ENCODE data around the gene AMD1.
"Not testable (repeated sequence)": the region's sequence is repeated elsewhere in the genome, so short reads cannot be mapped to it uniquely, and the experiment has no call there.

The AMD1 gene

GRCh38 chr6:110873981-110874879, at the start of gene AMD1:
Gene AMD1 (plus strand): TSS chr6:110874785. CDS start chr6:110875106, 321 bp downstream.
- DNase-seq, result peak; percentile 86 to 96

- DNase-seq, result no peak
Observed at GRCh38 chr6:110826236-110827129, 48.1 kb upstream of the AMD1 start.

GRCh38 chr6:110828396-110828795, 46.2 kb upstream of the AMD1 start:
- DNase-seq, result no peak

GRCh38 chr6:110831405-110831804, 43.2 kb upstream of the AMD1 start:
- no peak for DNase-seq

GRCh38 chr6:110833831-110834230, 40.8 kb upstream of the AMD1 start:
- DNase-seq, result no peak

GRCh38 chr6:110835751-110836150, 38.8 kb upstream of the AMD1 start:
- not testable (repeated sequence) for DNase-seq

- DNase-seq, result no peak
Observed at GRCh38 chr6:110841266-110841665, 33.3 kb upstream of the AMD1 start.

- DNase-seq, result no peak
Observed at GRCh38 chr6:110849781-110850180, 24.8 kb upstream of the AMD1 start.

GRCh38 chr6:110852773-110853172, 21.8 kb upstream of the AMD1 start:
- no peak for DNase-seq

- no peak for DNase-seq
Observed at GRCh38 chr6:110853754-110854477, 20.7 kb upstream of the AMD1 start.

- no peak for DNase-seq
Observed at GRCh38 chr6:110856296-110856695, 18.3 kb upstream of the AMD1 start.

GRCh38 chr6:110858016-110858415, 16.6 kb upstream of the AMD1 start:
- DNase-seq, result no peak

GRCh38 chr6:110858562-110859214, 15.9 kb upstream of the AMD1 start:
- no peak for DNase-seq

- DNase-seq, result no peak
Observed at GRCh38 chr6:110859335-110859792, 15.2 kb upstream of the AMD1 start.

GRCh38 chr6:110864824-110865223, 9.8 kb upstream of the AMD1 start:
- no peak for DNase-seq

- no peak for DNase-seq
Observed at GRCh38 chr6:110874880-110875547, 429 bp downstream of the AMD1 start.

GRCh38 chr6:110875548-110876169, 1.1 kb downstream of the AMD1 start:
- no peak for DNase-seq

GRCh38 chr6:110876170-110876773, 1.7 kb downstream of the AMD1 start:
- DNase-seq, result peak; percentile 81 to 86

GRCh38 chr6:110876806-110877564, 2.4 kb downstream of the AMD1 start:
- no peak for DNase-seq

GRCh38 chr6:110877569-110877968, 3.0 kb downstream of the AMD1 start:
- no peak for DNase-seq

All from SW 1271 (cell line).